GM18868 (cell line): ENCODE results near the gene HMSD.
A peak's percentile ranks its signal among the peaks of the same experiment; 100 is the strongest.

Experiments used
- ATAC-seq: cut with Tn5 transposase; IDR thresholded peaks from one replicate; pipeline ENCODE4 v1.9.1; 2021; ENCODE audit warnings: mild to moderate bottlenecking, moderate library complexity; ENCODE audit not compliant: unreplicated experiment

The HMSD gene

GRCh38 chr18:63953811-63954210 lies 4.7 kb downstream of the HMSD start:
- no peak for ATAC-seq

- ATAC-seq = no peak
Measured at GRCh38 chr18:63956755-63957154, 7.7 kb downstream of the HMSD start.

GRCh38 chr18:63960891-63961290 lies 11.8 kb downstream of the HMSD start:
- no peak for ATAC-seq

GRCh38 chr18:63961435-63961980 lies 12.4 kb downstream of the HMSD start:
- no peak for ATAC-seq

GRCh38 chr18:63962137-63962536 lies 13.0 kb downstream of the HMSD start:
- no peak for ATAC-seq

- peak; percentile 87 for ATAC-seq
Measured at GRCh38 chr18:63963615-63964256, 14.6 kb downstream of the HMSD start.

- ATAC-seq = no peak
Measured at GRCh38 chr18:63964908-63965307, 15.8 kb downstream of the HMSD start.

GRCh38 chr18:63965716-63966330 lies 16.7 kb downstream of the HMSD start:
- no peak for ATAC-seq

- ATAC-seq = peak; percentile 89
Measured at GRCh38 chr18:63969942-63970808, 21.1 kb downstream of the HMSD start, which contains the start of gene SERPINB8. Gene SERPINB8 (plus strand): TSS chr18:63970081. CDS start chr18:63978309, 8,228 bp downstream.

- ATAC-seq = no peak
Measured at GRCh38 chr18:63970809-63971205, 21.7 kb downstream of the HMSD start.

GRCh38 chr18:63971320-63972001 lies 22.4 kb downstream of the HMSD start:
- ATAC-seq = no peak

- ATAC-seq = no peak
Measured at GRCh38 chr18:63972002-63972376, 22.9 kb downstream of the HMSD start.

GRCh38 chr18:63974991-63975390 lies 25.9 kb downstream of the HMSD start:
- no peak for ATAC-seq

GRCh38 chr18:63975628-63976027 lies 26.5 kb downstream of the HMSD start:
- no peak for ATAC-seq

- no peak for ATAC-seq
Measured at GRCh38 chr18:63977040-63977439, 27.9 kb downstream of the HMSD start.

GRCh38 chr18:63979409-63979920 lies 30.4 kb downstream of the HMSD start:
- no peak for ATAC-seq

GRCh38 chr18:63980027-63980426 lies 30.9 kb downstream of the HMSD start:
- ATAC-seq = no peak

- no peak for ATAC-seq
Measured at GRCh38 chr18:63980896-63981460, 31.9 kb downstream of the HMSD start.

- peak; percentile 62 for ATAC-seq
Measured at GRCh38 chr18:63981719-63982118, 32.6 kb downstream of the HMSD start.

- no peak for ATAC-seq
Measured at GRCh38 chr18:63982361-63982760, 33.3 kb downstream of the HMSD start.
